Testis (tissue), 3 donors: Measurements from ENCODE around the gene LSM12. TPM values are rescaled to one million over a fixed set of nuclear protein-coding genes. Genes with fewer than 3 reads are reported as not detected.

Source experiments
- DNase-seq: peaks from one replicate; pipeline ENCODE4 v3.0.0-alpha.2; 2019
- H3K27ac ChIP-seq, 2 donors: fragments of 200-600 bp; sonication (generic); one replicate each; pipeline ENCODE4 v1.5.1; 2019
- H3K27me3 ChIP-seq: fragments of 200-600 bp; sonication (generic); one replicate; pipeline ENCODE4 v1.5.1; 2019
- H3K36me3 ChIP-seq: fragments of 200-600 bp; sonication (generic); one replicate; pipeline ENCODE4 v1.5.1; 2017; ENCODE audit warnings: low read depth; ENCODE audit errors: missing control alignments
- H3K4me1 ChIP-seq: fragments of 200-600 bp; sonication (generic); one replicate; pipeline ENCODE4 v1.5.1; 2019
- H3K4me3 ChIP-seq, 2 donors: fragments of 200-600 bp; sonication (generic); one replicate each; pipeline ENCODE4 v1.5.1; 2017 to 2019
- H3K9me3 ChIP-seq: fragments of 200-600 bp; sonication (generic); one replicate; pipeline ENCODE4 v1.5.1; 2017
- POLR2A ChIP-seq: fragments of 450-650 bp; IDR thresholded peaks from one replicate; pipeline ENCODE4 v1.6.1; 2017; ENCODE audit warnings: antibody characterized with exemption, mild to moderate bottlenecking, moderate library complexity
- WGBS, 2 donors: methylation state at CpG; one replicate each; pipeline ENCODE4 v1.1.5; 2018; 5-methylcytosine and 5-hydroxymethylcytosine counted together
- intact Hi-C: fragments of 100-400 bp; cut with DNase I; formaldehyde crosslinking; loops from one replicate; pipeline ENCODE4 v1.15.1; 2023; ENCODE audit warnings: low total_unique reads
- polyA plus RNA-seq: library from polyadenylated mRNA; stranded (reverse); fragments of 350-450 nt; fragmentation: Illumina TruSeq; extraction: RNeasy Lipid Tissue Mini Kit (QIAGEN cat#74804); gene quantifications from one replicate; pipeline ENCODE4 v1.2.3, GENCODE V29; 2014; ENCODE audit warnings: low read depth, low replicate concordance; ENCODE audit not compliant: insufficient read depth
- total RNA-seq, 2 donors: library from RNA; depleted of rRNA; stranded (reverse); fragments of >200 nt; gene quantifications; one replicate each; pipeline ENCODE4 v1.2.3, GENCODE V29; 2016
- TF ChIP-seq, protein P1 (sequence below), 3 experiments: fragments of 450-650 bp in 2 of 3; fragments of 200-600 bp in 1 of 3; sonication (generic) in 1 of 3; IDR thresholded peaks; one replicate each; pipeline ENCODE4 v1.5.1; 2016 to 2019; ENCODE audit warnings: antibody characterized with exemption in 3 of 3, mild to moderate bottlenecking in 2 of 3, moderate library complexity in 1 of 3

LSM12 gene
- total and polyA plus RNA-seq, 3 donors from 2014 or later = 52.7 to 74.4 (median 57.6) TPM

DNA sequence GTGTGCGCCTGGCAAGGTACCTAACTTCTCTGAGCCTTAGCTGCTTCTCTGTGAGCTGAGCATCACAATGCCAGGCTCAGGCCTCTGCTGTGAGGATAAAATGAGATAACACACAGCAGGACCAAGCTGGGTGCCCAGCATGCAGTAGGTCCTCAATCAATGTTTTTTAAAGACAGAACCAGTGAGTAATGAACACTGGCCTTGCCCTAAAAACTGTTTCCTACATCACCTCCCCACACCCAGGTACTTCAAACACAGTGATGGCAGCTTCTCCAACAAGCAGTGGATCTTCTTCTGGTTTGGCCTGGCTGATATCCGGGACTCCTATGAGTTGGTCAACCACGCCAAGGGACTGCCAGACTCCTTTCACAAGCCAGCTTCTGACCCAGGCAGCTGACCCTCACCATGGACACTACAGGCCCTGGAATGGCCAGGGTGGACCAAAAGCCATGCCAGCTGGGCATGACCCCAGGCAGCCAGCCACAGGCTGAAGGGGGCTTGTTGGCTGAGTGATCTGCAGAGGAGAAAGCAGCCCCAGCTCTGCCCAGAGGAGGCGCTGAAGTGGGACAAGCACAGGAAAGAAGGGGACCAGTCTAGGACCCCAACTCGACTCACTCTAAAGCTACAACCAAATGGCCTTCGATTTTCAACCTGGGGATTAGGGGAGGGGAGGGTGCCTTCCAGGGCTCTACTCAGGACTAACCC is 58.1 kb downstream of the LSM12 start:
- H3K4me1 ChIP-seq = peaks cover 31% of the 10 kb centered on the region

DNA sequence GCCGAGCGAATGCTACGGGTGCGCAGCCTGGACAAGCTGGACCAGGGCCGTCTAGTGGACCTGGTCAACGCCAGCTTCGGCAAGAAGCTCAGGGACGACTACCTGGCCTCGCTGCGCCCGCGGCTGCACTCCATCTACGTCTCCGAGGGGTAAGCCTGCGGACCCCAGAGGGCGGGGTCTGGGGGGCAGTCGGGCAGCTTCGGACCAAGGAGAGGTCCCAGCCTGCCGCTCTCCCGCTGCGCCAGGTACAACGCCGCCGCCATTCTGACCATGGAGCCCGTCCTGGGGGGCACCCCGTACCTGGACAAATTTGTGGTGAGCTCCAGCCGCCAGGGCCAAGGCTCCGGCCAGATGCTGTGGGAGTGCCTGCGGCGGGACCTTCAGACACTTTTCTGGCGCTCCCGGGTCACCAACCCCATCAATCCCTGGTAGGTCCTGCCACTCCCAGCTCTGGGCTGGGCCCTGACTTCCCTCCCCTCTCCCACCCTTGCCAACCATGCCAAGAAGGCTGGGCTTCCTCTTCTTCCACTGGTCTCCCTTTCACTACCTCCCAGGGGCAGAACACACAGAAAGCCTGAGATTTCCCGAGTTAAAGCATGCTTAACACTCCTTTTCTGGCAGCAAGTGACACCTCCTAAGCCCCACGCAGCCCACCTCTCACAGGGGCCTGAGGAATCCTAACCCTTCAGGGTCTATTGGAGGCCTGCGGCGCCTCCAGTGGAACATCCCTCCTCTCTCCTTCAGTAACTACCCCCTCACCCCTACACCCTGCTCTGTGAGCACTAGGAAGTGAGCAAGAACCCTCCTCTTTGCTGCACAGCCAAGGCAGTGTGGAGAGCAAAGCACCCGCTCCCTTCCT is 58.9 kb downstream of the LSM12 start:
- WGBS, 2 donors = 5 to 27% methylated on average over 7 to 37 of the region's 37 CpGs
- DNase-seq = no peak
- intact Hi-C loops = no loop called here
- Histone ChIP-seq H3K36me3 (no peaks in the 10 kb centered on the region), H3K4me1 (peaks cover 31% of the 10 kb centered on the region), H3K27me3 (no peaks in the 10 kb centered on the region), H3K4me3 (peak overlapping the region; percentile 55 to 68), H3K27ac (no peak overlapping the region), H3K9me3 (no peaks in the 10 kb centered on the region)
- TF ChIP-seq, protein P1, sequence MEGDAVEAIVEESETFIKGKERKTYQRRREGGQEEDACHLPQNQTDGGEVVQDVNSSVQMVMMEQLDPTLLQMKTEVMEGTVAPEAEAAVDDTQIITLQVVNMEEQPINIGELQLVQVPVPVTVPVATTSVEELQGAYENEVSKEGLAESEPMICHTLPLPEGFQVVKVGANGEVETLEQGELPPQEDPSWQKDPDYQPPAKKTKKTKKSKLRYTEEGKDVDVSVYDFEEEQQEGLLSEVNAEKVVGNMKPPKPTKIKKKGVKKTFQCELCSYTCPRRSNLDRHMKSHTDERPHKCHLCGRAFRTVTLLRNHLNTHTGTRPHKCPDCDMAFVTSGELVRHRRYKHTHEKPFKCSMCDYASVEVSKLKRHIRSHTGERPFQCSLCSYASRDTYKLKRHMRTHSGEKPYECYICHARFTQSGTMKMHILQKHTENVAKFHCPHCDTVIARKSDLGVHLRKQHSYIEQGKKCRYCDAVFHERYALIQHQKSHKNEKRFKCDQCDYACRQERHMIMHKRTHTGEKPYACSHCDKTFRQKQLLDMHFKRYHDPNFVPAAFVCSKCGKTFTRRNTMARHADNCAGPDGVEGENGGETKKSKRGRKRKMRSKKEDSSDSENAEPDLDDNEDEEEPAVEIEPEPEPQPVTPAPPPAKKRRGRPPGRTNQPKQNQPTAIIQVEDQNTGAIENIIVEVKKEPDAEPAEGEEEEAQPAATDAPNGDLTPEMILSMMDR (IDR thresholded peaks at IDR 0.05) = no peak
- TF ChIP-seq POLR2A = no peak

More for the DNA sequence above, 58.1 kb downstream of the LSM12 start:
- no peak overlapping the region for H3K27ac ChIP-seq
- TF ChIP-seq, protein P1 (IDR thresholded peaks at IDR 0.05) = no peak
- WGBS, 2 donors = 61 to 69% methylated on average over 6 of the region's 6 CpGs
- DNase-seq = no peak
- no peaks in the 10 kb centered on the region for H3K36me3 ChIP-seq
- no peaks in the 10 kb centered on the region for H3K27me3 ChIP-seq
- intact Hi-C loops = no loop called here
- no peak overlapping the region for H3K4me3 ChIP-seq
- H3K9me3 ChIP-seq = no peaks in the 10 kb centered on the region

DNA sequence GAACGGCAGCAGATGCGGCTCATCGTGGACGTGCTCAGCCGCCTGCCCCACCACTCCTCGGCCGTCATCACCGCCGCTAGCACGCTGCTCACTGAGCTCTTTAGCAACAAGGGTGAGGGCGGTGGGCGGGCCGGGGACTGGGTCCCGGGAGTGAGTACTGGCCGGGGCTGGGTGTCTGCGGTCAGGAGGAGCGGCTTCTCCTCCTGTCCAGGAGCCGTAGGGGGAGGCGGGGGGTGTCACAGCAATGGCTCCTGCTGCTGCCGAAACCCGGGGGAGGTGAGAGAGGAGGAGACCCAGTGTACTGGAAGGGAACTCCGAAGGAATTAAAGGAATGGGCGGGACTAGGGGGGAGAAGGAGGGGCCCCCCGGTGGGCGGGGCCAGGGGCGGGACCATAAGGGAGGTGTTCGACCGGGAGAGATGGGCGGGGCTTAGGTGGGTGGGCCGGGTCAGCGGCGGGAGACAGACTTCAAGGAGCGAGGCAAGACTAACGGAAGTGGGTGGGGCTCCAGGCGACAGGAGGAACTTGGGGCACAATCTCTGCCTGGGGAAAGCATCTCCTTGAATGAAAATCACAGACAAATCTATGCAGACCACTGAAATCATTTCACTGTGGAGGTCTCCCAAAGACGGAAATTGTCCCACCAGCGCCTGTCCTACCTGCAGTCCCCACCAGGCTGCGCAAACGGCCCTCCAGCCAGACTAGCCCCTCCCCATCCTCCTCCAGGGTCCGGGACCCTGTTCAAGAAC is 59.7 kb downstream of the LSM12 start:
- 0 to 2% methylated on average over 18 to 40 of the region's 40 CpGs for WGBS, 2 donors
- Histone ChIP-seq H3K4me3 (peak overlapping the region; percentile 55 to 68), H3K27ac (no peak overlapping the region), H3K9me3 (no peaks in the 10 kb centered on the region), H3K27me3 (no peaks in the 10 kb centered on the region), H3K36me3 (no peaks in the 10 kb centered on the region), H3K4me1 (peaks cover 31% of the 10 kb centered on the region)
- intact Hi-C loops = no loop called here
- TF ChIP-seq POLR2A = no peak
- TF ChIP-seq, protein P1 (IDR thresholded peaks at IDR 0.05) = peak; percentile 44 to 61 (median 50)
- peak; percentile 99 for DNase-seq

DNA sequence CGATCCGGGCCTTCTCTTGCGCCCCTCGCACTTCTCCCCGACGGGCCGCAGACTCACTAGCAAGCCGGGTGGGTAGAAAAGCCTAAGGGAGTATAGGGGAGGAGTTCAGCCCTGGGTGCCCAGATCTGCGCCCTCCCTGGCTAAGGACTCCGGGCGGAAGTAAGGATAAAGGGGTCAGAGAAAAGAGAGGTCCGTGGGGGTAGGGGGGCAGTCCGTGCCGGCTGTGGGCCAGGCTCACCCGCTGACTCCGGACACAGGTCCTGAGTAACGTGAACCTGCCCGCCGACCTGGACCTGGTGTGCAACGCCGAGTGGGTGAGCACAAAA is 60.2 kb downstream of the LSM12 start:
- intact Hi-C loops = no loop called here
- peak overlapping the region; percentile 55 to 68 for H3K4me3 ChIP-seq
- no peaks in the 10 kb centered on the region for H3K36me3 ChIP-seq
- no peak overlapping the region for H3K27ac ChIP-seq
- no peaks in the 10 kb centered on the region for H3K27me3 ChIP-seq
- no peaks in the 10 kb centered on the region for H3K9me3 ChIP-seq
- no peak for DNase-seq
- WGBS, 2 donors = 0 to 3% methylated on average over 10 to 21 of the region's 21 CpGs
- peaks cover 31% of the 10 kb centered on the region for H3K4me1 ChIP-seq
- TF ChIP-seq, protein P1 (IDR thresholded peaks at IDR 0.05) = no peak
- no peak for TF ChIP-seq POLR2A
